ENCODE data around the gene ATP1B3.

DNA sequence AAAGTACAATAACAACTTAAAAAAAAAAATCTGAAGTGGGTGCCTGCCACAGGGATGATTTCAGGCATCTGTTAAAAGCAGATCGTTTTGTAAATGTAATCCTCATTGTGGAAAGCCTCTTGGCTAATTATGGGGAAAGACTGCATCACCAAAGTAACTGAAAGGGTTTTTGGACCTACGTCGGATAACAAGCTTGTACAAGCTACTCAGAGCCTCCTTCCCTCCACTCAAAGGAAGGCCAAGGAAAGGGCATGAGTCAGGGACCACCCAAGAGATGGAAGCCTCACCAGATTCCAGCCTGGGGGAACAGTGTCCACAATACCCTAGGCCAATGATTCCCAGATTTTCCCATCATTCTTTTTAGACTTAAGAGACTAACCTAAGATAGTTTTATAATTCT, 84.3 kb downstream of the ATP1B3 start:
- TF ChIP-seq YY1 (IDR thresholded peaks at IDR 0.05; ENCODE audit: insufficient read depth, insufficient read length) (no peak), SUZ12 (IDR thresholded peaks at IDR 0.05; ENCODE audit: extremely low read depth, insufficient read depth, insufficient read length) (no peak), ZNF274 (IDR thresholded peaks at IDR 0.05; ENCODE audit: low read depth, low read length) (no peak)
